Trophoblast cell (in vitro differentiated cells and primary cell): ENCODE measurements around the gene IRAK1BP1.

Experiments used
- DNase-seq, 2 donors: peaks; one replicate each; pipeline ENCODE4 v3.0.0-alpha.2; 2016
- H2AFZ ChIP-seq: 2 replicates; pipeline ENCODE4 v1.6.1; 2013; ENCODE audit warnings: low read length, moderate library complexity, mild to moderate bottlenecking; ENCODE audit not compliant: insufficient read depth, poor library complexity
- H2AK5ac ChIP-seq: 2 replicates; pipeline ENCODE4 v1.6.1; 2013; ENCODE audit warnings: mild to moderate bottlenecking, low read length
- H2BK120ac ChIP-seq: 2 replicates; pipeline ENCODE4 v1.6.1; 2013; ENCODE audit warnings: low read length, mild to moderate bottlenecking, moderate library complexity; ENCODE audit not compliant: insufficient read depth, poor library complexity
- H2BK12ac ChIP-seq: 2 replicates; pipeline ENCODE4 v1.6.1; 2013; ENCODE audit warnings: mild to moderate bottlenecking, low read length, moderate library complexity
- H2BK5ac ChIP-seq: 2 replicates; pipeline ENCODE4 v1.6.1; 2013; ENCODE audit warnings: low read length, low read depth, moderate library complexity, mild to moderate bottlenecking; ENCODE audit not compliant: poor library complexity
- H3K14ac ChIP-seq: 2 replicates; pipeline ENCODE4 v1.6.1; 2013; ENCODE audit warnings: mild to moderate bottlenecking, low read length
- H3K18ac ChIP-seq: 2 replicates; pipeline ENCODE4 v1.6.1; 2013; ENCODE audit warnings: mild to moderate bottlenecking, low read length
- H3K23ac ChIP-seq: 2 replicates; pipeline ENCODE4 v1.6.1; 2013; ENCODE audit warnings: low read length
- H3K27ac ChIP-seq: 2 replicates; pipeline ENCODE4 v1.5.1; 2013; ENCODE audit warnings: low read depth, mild to moderate bottlenecking, inconsistent platforms, low read length, moderate library complexity
- H3K27me3 ChIP-seq: 2 replicates; pipeline ENCODE4 v1.6.1; 2013; ENCODE audit warnings: inconsistent platforms, mild to moderate bottlenecking, low read length, moderate library complexity; ENCODE audit not compliant: insufficient read depth
- H3K36me3 ChIP-seq, 2 experiments: 1 replicate in 1 of 2; 2 replicates in 1 of 2; pipeline ENCODE4 v1.6.1; 2013; ENCODE audit warnings: low read length in 2 of 2, mild to moderate bottlenecking in 2 of 2, moderate library complexity in 1 of 2; ENCODE audit not compliant: insufficient read depth in 2 of 2, control insufficient read depth in 1 of 2
- H3K4ac ChIP-seq: 2 replicates; pipeline ENCODE4 v1.6.1; 2013; ENCODE audit warnings: low read depth, mild to moderate bottlenecking, low read length, moderate library complexity
- H3K4me1 ChIP-seq, 2 experiments: 1 replicate in 1 of 2; 2 replicates in 1 of 2; pipeline ENCODE4 v1.6.1; 2013; ENCODE audit warnings: low read length in 2 of 2, mild to moderate bottlenecking in 2 of 2, moderate library complexity in 1 of 2; ENCODE audit not compliant: insufficient read depth in 2 of 2, control insufficient read depth in 1 of 2
- H3K4me2 ChIP-seq: 2 replicates; pipeline ENCODE4 v1.6.1; 2013; ENCODE audit warnings: inconsistent platforms, mild to moderate bottlenecking, low read length, moderate library complexity
- H3K4me3 ChIP-seq: 2 replicates; pipeline ENCODE4 v1.5.1; 2013; ENCODE audit warnings: mild to moderate bottlenecking, low read depth, low read length, inconsistent platforms
- H3K79me1 ChIP-seq: one replicate; pipeline ENCODE4 v1.6.1; 2013; ENCODE audit warnings: low read length
- H3K79me2 ChIP-seq: 2 replicates; pipeline ENCODE4 v1.6.1; 2013; ENCODE audit warnings: low read length, mild to moderate bottlenecking; ENCODE audit not compliant: control insufficient read depth, insufficient read depth, poor library complexity
- H3K9ac ChIP-seq: 2 replicates; pipeline ENCODE4 v1.6.1; 2013; ENCODE audit warnings: mild to moderate bottlenecking, low read length
- H3K9me3 ChIP-seq: 2 replicates; pipeline ENCODE4 v1.6.1; 2013; ENCODE audit warnings: low read depth, mild to moderate bottlenecking, control low read depth, inconsistent platforms, low read length; ENCODE audit not compliant: insufficient read depth
- H4K12ac ChIP-seq: 2 replicates; pipeline ENCODE4 v1.6.1; 2013; ENCODE audit warnings: low read depth, mild to moderate bottlenecking, low read length, moderate library complexity
- H4K8ac ChIP-seq: 2 replicates; pipeline ENCODE4 v1.6.1; 2013; ENCODE audit warnings: low read depth, mild to moderate bottlenecking, low read length, moderate library complexity
- H4K91ac ChIP-seq: one replicate; pipeline ENCODE4 v1.6.1; 2013; ENCODE audit warnings: low read depth, mild to moderate bottlenecking, low read length, moderate library complexity
- WGBS: extraction: QIAGEN DNeasy Blood & Tissue Kit; methylation state at CpG from one replicate; pipeline ENCODE4 v1.1.7; 2013; ENCODE audit warnings: missing lambda C conversion rate; ENCODE audit not compliant: insufficient read length, insufficient coverage; ENCODE audit errors: extremely low coverage; 5-methylcytosine and 5-hydroxymethylcytosine counted together

IRAK1BP1 gene

GRCh38 chr6:78841111-78841510 lies 26.2 kb upstream of the IRAK1BP1 start:
- H3K23ac ChIP-seq = no peak overlapping the region
- H3K18ac ChIP-seq = no peak overlapping the region
- no peaks in the 10 kb centered on the region for H3K79me2 ChIP-seq
- no peaks in the 10 kb centered on the region for H3K27me3 ChIP-seq
- no peak overlapping the region for H2BK12ac ChIP-seq
- no peak for DNase-seq
- no peak overlapping the region for H4K91ac ChIP-seq
- H2BK5ac ChIP-seq = no peak overlapping the region
- no peak overlapping the region for H4K8ac ChIP-seq
- H4K12ac ChIP-seq = no peak overlapping the region
- H3K4ac ChIP-seq = no peak overlapping the region
- H3K9ac ChIP-seq = no peak overlapping the region
- no peak overlapping the region for H3K4me3 ChIP-seq
- no peak overlapping the region for H2BK120ac ChIP-seq
- no peaks in the 10 kb centered on the region for H3K36me3 ChIP-seq
- no peaks in the 10 kb centered on the region for H3K4me1 ChIP-seq
- H2AK5ac ChIP-seq = no peak overlapping the region
- H2AFZ ChIP-seq = no peak overlapping the region
- no peaks in the 10 kb centered on the region for H3K9me3 ChIP-seq
- no peak overlapping the region for H3K4me2 ChIP-seq
- no peaks in the 10 kb centered on the region for H3K79me1 ChIP-seq
- no peak overlapping the region for H3K14ac ChIP-seq
- no peak overlapping the region for H3K27ac ChIP-seq

- no peak overlapping the region for H3K4ac ChIP-seq
- no peak overlapping the region for H3K23ac ChIP-seq
- no peak overlapping the region for H3K4me3 ChIP-seq
- no peaks in the 10 kb centered on the region for H3K79me1 ChIP-seq
- no peak overlapping the region for H2BK5ac ChIP-seq
- no peak overlapping the region for H3K18ac ChIP-seq
- H3K27ac ChIP-seq = no peak overlapping the region
- no peaks in the 10 kb centered on the region for H3K4me1 ChIP-seq
- no peak overlapping the region for H4K8ac ChIP-seq
- H3K4me2 ChIP-seq = no peak overlapping the region
- H2BK120ac ChIP-seq = no peak overlapping the region
- no peak overlapping the region for H4K91ac ChIP-seq
- no peak overlapping the region for H4K12ac ChIP-seq
- no peak overlapping the region for H3K9ac ChIP-seq
- H2BK12ac ChIP-seq = no peak overlapping the region
- no peak for DNase-seq
- H2AK5ac ChIP-seq = no peak overlapping the region
- no peak overlapping the region for H3K14ac ChIP-seq
- no peaks in the 10 kb centered on the region for H3K36me3 ChIP-seq
- H3K27me3 ChIP-seq = no peaks in the 10 kb centered on the region
- no peak overlapping the region for H2AFZ ChIP-seq
- no peaks in the 10 kb centered on the region for H3K79me2 ChIP-seq
- H3K9me3 ChIP-seq = no peaks in the 10 kb centered on the region
Measured at GRCh38 chr6:78842953-78843352, 24.4 kb upstream of the IRAK1BP1 start.

- Histone ChIP-seq H2BK5ac (no peak overlapping the region), H2BK120ac (no peak overlapping the region), H3K23ac (no peak overlapping the region), H3K79me1 (no peaks in the 10 kb centered on the region), H3K27ac (no peak overlapping the region), H3K79me2 (no peaks in the 10 kb centered on the region), H4K8ac (no peak overlapping the region), H3K27me3 (no peaks in the 10 kb centered on the region), H2BK12ac (no peak overlapping the region), H4K91ac (no peak overlapping the region), H3K4me2 (no peak overlapping the region), H3K9ac (no peak overlapping the region), H3K14ac (no peak overlapping the region), H3K18ac (no peak overlapping the region), H2AK5ac (no peak overlapping the region), H4K12ac (no peak overlapping the region), H3K9me3 (no peaks in the 10 kb centered on the region), H3K4me1 (no peaks in the 10 kb centered on the region), H3K4ac (no peak overlapping the region), H2AFZ (no peak overlapping the region), H3K4me3 (no peak overlapping the region), H3K36me3 (no peaks in the 10 kb centered on the region)
- WGBS = no CpG with 5 or more reads among the region's 2 CpGs
- no peak for DNase-seq
Measured at GRCh38 chr6:78844899-78845298, 22.5 kb upstream of the IRAK1BP1 start.

- H3K18ac ChIP-seq = no peak overlapping the region
- H4K8ac ChIP-seq = no peak overlapping the region
- H2BK120ac ChIP-seq = no peak overlapping the region
- no peak overlapping the region for H2BK5ac ChIP-seq
- no peaks in the 10 kb centered on the region for H3K36me3 ChIP-seq
- H4K12ac ChIP-seq = no peak overlapping the region
- no peak overlapping the region for H2AFZ ChIP-seq
- H3K27me3 ChIP-seq = no peaks in the 10 kb centered on the region
- H3K4me3 ChIP-seq = no peak overlapping the region
- no peak overlapping the region for H3K9ac ChIP-seq
- H3K27ac ChIP-seq = no peak overlapping the region
- no peak overlapping the region for H3K23ac ChIP-seq
- H3K9me3 ChIP-seq = no peaks in the 10 kb centered on the region
- H4K91ac ChIP-seq = no peak overlapping the region
- no peak overlapping the region for H3K14ac ChIP-seq
- no peak overlapping the region for H3K4me2 ChIP-seq
- no peak overlapping the region for H2BK12ac ChIP-seq
- H3K4ac ChIP-seq = no peak overlapping the region
- H3K79me1 ChIP-seq = no peaks in the 10 kb centered on the region
- no CpG with 5 or more reads among the region's 1 CpG for whole genome bisulfite sequencing
- no peak overlapping the region for H2AK5ac ChIP-seq
- H3K79me2 ChIP-seq = no peaks in the 10 kb centered on the region
- no peak for DNase-seq
- no peaks in the 10 kb centered on the region for H3K4me1 ChIP-seq
Measured at GRCh38 chr6:78845567-78845966, 21.8 kb upstream of the IRAK1BP1 start.

GRCh38 chr6:78850621-78851020 lies 16.7 kb upstream of the IRAK1BP1 start:
- H3K4me1 ChIP-seq = no peaks in the 10 kb centered on the region
- no peak overlapping the region for H3K4ac ChIP-seq
- no peak for DNase-seq
- H3K14ac ChIP-seq = no peak overlapping the region
- no peak overlapping the region for H2BK12ac ChIP-seq
- H3K79me1 ChIP-seq = no peaks in the 10 kb centered on the region
- H3K9me3 ChIP-seq = peaks cover 2% of the 10 kb centered on the region
- no peak overlapping the region for H2AFZ ChIP-seq
- no peak overlapping the region for H4K91ac ChIP-seq
- no peak overlapping the region for H3K4me2 ChIP-seq
- H2AK5ac ChIP-seq = no peak overlapping the region
- H2BK120ac ChIP-seq = no peak overlapping the region
- no peaks in the 10 kb centered on the region for H3K36me3 ChIP-seq
- no peak overlapping the region for H3K18ac ChIP-seq
- H2BK5ac ChIP-seq = no peak overlapping the region
- H3K9ac ChIP-seq = no peak overlapping the region
- H3K4me3 ChIP-seq = no peak overlapping the region
- H3K79me2 ChIP-seq = no peaks in the 10 kb centered on the region
- no peak overlapping the region for H3K23ac ChIP-seq
- no peak overlapping the region for H4K12ac ChIP-seq
- H4K8ac ChIP-seq = no peak overlapping the region
- no peaks in the 10 kb centered on the region for H3K27me3 ChIP-seq
- H3K27ac ChIP-seq = no peak overlapping the region
